H1 (cell line): ENCODE results near the gene IGSF23. TPM values are rescaled to one million over a fixed set of nuclear protein-coding genes. Genes with fewer than 3 reads are reported as not detected.
A peak's percentile ranks its signal among the peaks of the same experiment; 100 is the strongest.

ENCODE experiments used
- microRNA counts: library from miRNA; unstranded; fragments of <30 nt; microRNA quantifications from one replicate; lab custom pipeline; 2015
- microRNA-seq, 2 experiments: library from miRNA; unstranded; fragments of <30 nt; microRNA quantifications; one replicate each; pipeline versions ENCODE4 to v1.2.0, GENCODE V29; 2016 to 2020; ENCODE audit warnings: borderline microRNAs expressed in 2 of 2, borderline number of aligned reads in 2 of 2, borderline replicate concordance in 1 of 2
- polyA plus RNA-seq, 7 experiments: library from polyadenylated mRNA; depleted of rRNA in 3 of 7; stranded (reverse) in 5 of 7; unstranded in 2 of 7; fragments of >200 nt in 5 of 7; fragments of 200-250 nt in 2 of 7; gene quantifications; 1 replicate in 5 of 7; 2 replicates in 1 of 7; 4 replicates in 1 of 7; pipeline versions ENCODE4 v1.2.1 to v1.2.3, GENCODE V29; 2011 to 2013; ENCODE audit warnings: missing spikeins in 2 of 7, mixed read lengths in 2 of 7
- small RNA-seq: library from polyadenylated mRNA; stranded (forward); fragments of <200 nt; extraction: miRNeasy Mini kit (QIAGEN cat#:217004); gene quantifications from one replicate; pipeline ENCODE3, GENCODE V24; 2013; ENCODE audit not compliant: insufficient read depth
- total RNA-seq: library from RNA; stranded (reverse); fragmentation: NEBNext Ultra II Directional; extraction: Animal tissue kit (Norgen Biotek cat#: 25700); gene quantifications from 2 replicates; pipeline ENCODE4 v1.2.1, GENCODE V29; 2021

Gene IGSF23
- total and polyA plus RNA-seq, 2 of the 8 experiments (the other 6 are each of a cell fraction or from before 2014, with no cell fraction given), result not detected

MicroRNA genes within 50 kb of the gene (microRNA counts, 767-probe panel; counts per million panel counts)
- microRNA hsa-miR-4531 (lab: Ali Mortazavi, UCI), result 879 counts per million, percentile 95 among the panel's probes with 10 or more counts

Small RNAs within 50 kb of the gene (microRNA-seq; reads per million reads assigned to microRNA genes)
- gene MIR4531, result 0 reads per million in 2 experiments

Small RNAs within 50 kb of the gene (small RNA-seq; reads per million reads assigned to genes)
- gene AC243964.1, result not detected

Other genes with a start within 250 kb of the IGSF23 start
- gene ZNF285, start 212.0 kb upstream of the IGSF23 start, total RNA-seq, result 1.7 and 2.5 TPM in 2 replicates
- 0.50 and 0.83 TPM in 2 replicates for gene ZNF285, start 212.0 kb upstream of the IGSF23 start, polyA plus RNA-seq (2011; rRNA removed)
- gene ZNF229, start 165.1 kb upstream of the IGSF23 start, total RNA-seq, result 3.0 and 3.9 TPM in 2 replicates
- 0.49 and 0.74 TPM in 2 replicates for gene ZNF229, start 165.1 kb upstream of the IGSF23 start, polyA plus RNA-seq (2011; rRNA removed)
- gene ZNF180, start 113.0 kb upstream of the IGSF23 start, total RNA-seq, result 7.3 and 8.5 TPM in 2 replicates
- 1.2 and 1.3 TPM in 2 replicates for gene ZNF180, start 113.0 kb upstream of the IGSF23 start, polyA plus RNA-seq (2011; rRNA removed)
- not detected in 2 replicates for gene CEACAM20, start 83.9 kb upstream of the IGSF23 start, total RNA-seq
- gene CEACAM20, start 83.9 kb upstream of the IGSF23 start, polyA plus RNA-seq (2011; rRNA removed), result not detected in 2 replicates
- gene PVR, start 30.3 kb downstream of the IGSF23 start, total RNA-seq, result 13.3 and 14.1 TPM in 2 replicates
- 14.8 and 16.9 TPM in 2 replicates for gene PVR, start 30.3 kb downstream of the IGSF23 start, polyA plus RNA-seq (2011; rRNA removed)
- 2.7 and 3.1 TPM in 2 replicates for gene CEACAM19, start 57.9 kb downstream of the IGSF23 start, total RNA-seq
- gene CEACAM19, start 57.9 kb downstream of the IGSF23 start, polyA plus RNA-seq (2011; rRNA removed), result 3.4 and 4.0 TPM in 2 replicates
- gene CEACAM16, start 85.6 kb downstream of the IGSF23 start, total RNA-seq, result not detected in 2 replicates
- gene CEACAM16, start 85.6 kb downstream of the IGSF23 start, polyA plus RNA-seq (2011; rRNA removed), result not detected in 2 replicates
- 1.7 and 2.4 TPM in 2 replicates for gene BCL3, start 135.1 kb downstream of the IGSF23 start, total RNA-seq
- gene BCL3, start 135.1 kb downstream of the IGSF23 start, polyA plus RNA-seq (2011; rRNA removed), result 0.88 and 3.0 TPM in 2 replicates
- 17.4 and 19.2 TPM in 2 replicates for gene CBLC, start 164.3 kb downstream of the IGSF23 start, total RNA-seq
- 35.7 and 53.4 TPM in 2 replicates for gene CBLC, start 164.3 kb downstream of the IGSF23 start, polyA plus RNA-seq (2011; rRNA removed)
- gene BCAM, start 195.5 kb downstream of the IGSF23 start, total RNA-seq, result 81.4 and 83.0 TPM in 2 replicates
- gene BCAM, start 195.5 kb downstream of the IGSF23 start, polyA plus RNA-seq (2011; rRNA removed), result 32.5 and 84.3 TPM in 2 replicates
- gene NECTIN2, start 232.7 kb downstream of the IGSF23 start, total RNA-seq, result 181 and 184 TPM in 2 replicates
- gene NECTIN2, start 232.7 kb downstream of the IGSF23 start, polyA plus RNA-seq (2011; rRNA removed), result 237 and 318 TPM in 2 replicates